K562 (cell line): ENCODE data around the gene ADM5. TPM values are rescaled to one million over a fixed set of nuclear protein-coding genes. Genes with fewer than 3 reads are reported as not detected.

ENCODE experiments used
- MEIS2 ChIP-seq: fragments of 450-650 bp; IDR thresholded peaks from 2 replicates; pipeline ENCODE4 v1.6.1; 2014; ENCODE audit warnings: mild to moderate bottlenecking; ENCODE audit not compliant: partially characterized antibody
- ZKSCAN1 ChIP-seq: fragments of 150-350 bp; IDR thresholded peaks from 2 replicates; pipeline ENCODE4 v1.6.1; 2016; ENCODE audit warnings: low read depth, low read length
- ZNF785 ChIP-seq: fragments of 250-450 bp; sonication (Bioruptor Pico); IDR thresholded peaks from 2 replicates; pipeline ENCODE4 v1.4.0; 2020; ENCODE audit warnings: mild to moderate bottlenecking
- polyA plus RNA-seq, 8 experiments: library from polyadenylated mRNA; depleted of rRNA in 4 of 8; stranded (reverse) in 5 of 8; unstranded in 3 of 8; fragments of >200 nt; fragmentation: Nextera tagmentation in 2 of 8; fragmentation: Illumina TruSeq in 1 of 8; extraction: Ambion mirVana in 2 of 8; extraction: Trizol in 1 of 8; gene quantifications; 2 replicates each; pipeline versions ENCODE4 v1.2.1 to v1.2.3, GENCODE V29; 2011 to 2014; ENCODE audit warnings: inconsistent platforms in 1 of 8, missing spikeins in 1 of 8
- total RNA-seq, 7 experiments: library from RNA; depleted of rRNA in 6 of 7; stranded (reverse); fragments of >200 nt in 6 of 7; fragmentation: Illumina TruSeq in 2 of 7; extraction: Trizol in 2 of 7; gene quantifications; 2 replicates each; pipeline versions ENCODE4 v1.2.1 to v1.2.3, GENCODE V29; 2011 to 2021; ENCODE audit warnings: low replicate concordance in 1 of 7
- TF ChIP-seq, protein P1 (sequence below), 2 experiments: fragments of 450-650 bp; IDR thresholded peaks; 2 replicates each; pipeline ENCODE4 v1.6.1; 2016; ENCODE audit warnings: mild to moderate bottlenecking in 2 of 2, borderline replicate concordance in 1 of 2, low read depth in 1 of 2, moderate library complexity in 1 of 2

Gene ADM5
- total and polyA plus RNA-seq, 9 of the 15 experiments (the other 6 are each of a cell fraction or from before 2014, with no cell fraction given), result 0.13 to 8.4 (median 2.0) TPM; not detected in 1

DNA sequence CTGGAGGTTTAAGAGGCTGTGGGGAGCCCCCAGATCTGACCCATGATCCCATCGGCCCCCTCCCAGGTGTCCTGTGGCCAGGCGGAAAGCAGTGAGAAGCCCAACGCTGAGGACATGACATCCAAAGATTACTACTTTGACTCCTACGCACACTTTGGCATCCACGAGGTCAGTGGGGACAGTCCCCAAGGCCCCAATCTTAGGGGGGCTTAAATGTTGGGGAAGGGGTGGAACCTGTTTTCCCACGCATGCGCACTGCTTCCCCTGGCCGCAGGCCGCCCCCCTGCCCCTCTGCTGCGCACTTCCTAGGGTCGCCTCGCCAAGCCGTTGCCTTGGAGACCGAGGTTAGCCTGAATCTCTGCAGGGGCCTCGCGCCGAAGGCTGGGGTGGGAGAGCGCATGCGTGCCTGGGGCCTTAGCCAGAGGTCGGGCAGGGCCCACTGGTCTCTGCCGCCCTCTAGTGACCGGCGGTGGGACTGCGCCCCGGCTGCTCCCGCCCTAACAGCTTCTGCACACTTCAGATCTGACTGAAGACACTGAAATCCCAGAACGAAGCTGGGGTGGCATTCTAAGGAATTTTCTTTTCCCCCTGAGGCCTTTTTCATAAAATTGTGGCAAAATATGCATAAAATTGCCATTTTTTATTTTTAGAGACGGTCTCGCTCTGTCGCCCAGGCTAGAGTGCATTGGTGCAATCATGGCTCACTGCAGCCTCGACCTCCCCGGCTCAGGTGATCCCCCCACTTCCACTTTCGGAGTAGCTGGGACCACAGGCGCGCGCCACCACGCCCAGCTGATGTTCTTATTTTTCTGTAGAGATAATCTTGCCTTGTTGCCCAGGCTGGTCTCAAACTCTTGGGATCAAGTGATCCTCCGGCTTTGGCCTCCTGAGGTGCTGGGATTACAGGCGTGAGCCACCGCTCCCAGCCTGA lies 8.7 kb upstream of the ADM5 start (continued):
- TF ChIP-seq MEIS2 (peak; percentile 25), ZKSCAN1 (no peak), ZNF785 (CRISPR knock-in tag) (no peak)
- TF ChIP-seq, protein P1, sequence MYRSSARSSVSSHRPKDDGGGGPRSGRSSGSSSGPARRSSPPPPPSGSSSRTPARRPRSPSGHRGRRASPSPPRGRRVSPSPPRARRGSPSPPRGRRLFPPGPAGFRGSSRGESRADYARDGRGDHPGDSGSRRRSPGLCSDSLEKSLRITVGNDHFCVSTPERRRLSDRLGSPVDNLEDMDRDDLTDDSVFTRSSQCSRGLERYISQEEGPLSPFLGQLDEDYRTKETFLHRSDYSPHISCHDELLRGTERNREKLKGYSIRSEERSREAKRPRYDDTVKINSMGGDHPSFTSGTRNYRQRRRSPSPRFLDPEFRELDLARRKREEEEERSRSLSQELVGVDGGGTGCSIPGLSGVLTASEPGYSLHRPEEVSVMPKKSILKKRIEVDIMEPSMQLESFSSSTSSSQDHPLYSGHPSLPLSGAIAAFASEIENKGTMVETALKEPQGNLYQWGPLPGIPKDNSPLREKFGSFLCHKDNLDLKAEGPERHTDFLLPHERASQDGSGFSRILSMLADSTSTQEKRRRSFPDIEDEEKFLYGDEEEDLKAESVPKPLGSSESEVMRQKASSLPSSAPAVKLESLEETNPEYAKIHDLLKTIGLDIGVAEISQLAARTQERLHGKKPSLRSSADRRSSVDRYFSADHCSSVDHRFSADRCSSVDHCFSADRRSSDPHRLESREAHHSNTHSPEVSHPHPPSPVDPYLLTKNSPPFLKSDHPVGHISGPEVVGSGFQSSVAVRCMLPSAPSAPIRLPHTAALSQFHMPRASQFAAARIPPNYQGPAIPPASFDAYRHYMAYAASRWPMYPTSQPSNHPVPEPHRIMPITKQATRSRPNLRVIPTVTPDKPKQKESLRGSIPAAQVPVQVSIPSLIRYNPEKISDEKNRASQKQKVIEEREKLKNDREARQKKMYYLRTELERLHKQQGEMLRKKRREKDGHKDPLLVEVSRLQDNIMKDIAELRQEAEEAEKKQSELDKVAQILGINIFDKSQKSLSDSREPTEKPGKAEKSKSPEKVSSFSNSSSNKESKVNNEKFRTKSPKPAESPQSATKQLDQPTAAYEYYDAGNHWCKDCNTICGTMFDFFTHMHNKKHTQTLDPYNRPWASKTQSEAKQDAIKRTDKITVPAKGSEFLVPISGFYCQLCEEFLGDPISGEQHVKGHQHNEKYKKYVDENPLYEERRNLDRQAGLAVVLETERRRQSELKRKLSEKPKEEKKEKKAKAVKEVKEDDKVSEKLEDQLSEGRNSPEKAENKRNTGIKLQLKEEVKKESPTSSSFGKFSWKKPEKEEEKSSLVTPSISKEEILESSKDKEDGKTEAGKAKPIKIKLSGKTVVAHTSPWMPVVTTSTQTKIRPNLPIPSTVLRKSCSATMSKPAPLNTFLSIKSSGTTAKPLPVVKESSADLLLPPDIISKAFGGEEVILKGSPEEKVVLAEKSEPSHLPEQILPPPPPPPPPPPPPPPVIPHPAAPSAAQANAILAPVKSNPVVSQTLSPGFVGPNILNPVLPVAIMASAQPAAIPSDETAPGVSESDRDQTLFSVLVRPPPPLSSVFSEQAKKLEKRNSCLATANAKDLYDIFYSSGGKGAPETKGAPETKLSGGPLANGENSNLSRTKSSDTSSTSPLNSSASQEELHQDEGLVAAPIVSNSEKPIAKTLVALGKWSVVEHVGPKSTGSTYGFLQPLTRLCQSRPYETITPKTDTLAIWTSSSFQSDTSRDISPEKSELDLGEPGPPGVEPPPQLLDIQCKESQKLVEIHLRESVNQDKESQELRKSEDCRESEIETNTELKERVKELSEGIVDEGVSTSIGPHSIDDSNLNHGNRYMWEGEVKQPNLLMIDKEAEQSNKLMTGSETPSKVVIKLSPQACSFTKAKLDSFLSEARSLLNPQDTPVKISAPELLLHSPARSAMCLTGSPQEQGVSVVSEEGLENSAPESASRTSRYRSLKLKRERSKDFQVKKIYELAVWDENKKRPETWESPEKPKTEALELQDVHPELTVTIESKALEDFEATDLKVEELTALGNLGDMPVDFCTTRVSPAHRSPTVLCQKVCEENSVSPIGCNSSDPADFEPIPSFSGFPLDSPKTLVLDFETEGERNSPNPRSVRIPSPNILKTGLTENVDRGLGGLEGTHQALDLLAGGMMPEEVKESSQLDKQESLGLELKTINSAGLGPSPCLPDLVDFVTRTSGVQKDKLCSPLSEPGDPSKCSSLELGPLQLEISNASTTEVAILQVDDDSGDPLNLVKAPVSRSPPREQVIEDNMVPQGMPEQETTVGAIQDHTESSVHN (IDR thresholded peaks at IDR 0.05; ENCODE audit: borderline replicate concordance in 1 of 2, low read depth in 1 of 2), result no peak
- TF ChIP-seq, all 486 proteins: peak for 61
